ENCODE data around the gene HOXA13.

DNA sequence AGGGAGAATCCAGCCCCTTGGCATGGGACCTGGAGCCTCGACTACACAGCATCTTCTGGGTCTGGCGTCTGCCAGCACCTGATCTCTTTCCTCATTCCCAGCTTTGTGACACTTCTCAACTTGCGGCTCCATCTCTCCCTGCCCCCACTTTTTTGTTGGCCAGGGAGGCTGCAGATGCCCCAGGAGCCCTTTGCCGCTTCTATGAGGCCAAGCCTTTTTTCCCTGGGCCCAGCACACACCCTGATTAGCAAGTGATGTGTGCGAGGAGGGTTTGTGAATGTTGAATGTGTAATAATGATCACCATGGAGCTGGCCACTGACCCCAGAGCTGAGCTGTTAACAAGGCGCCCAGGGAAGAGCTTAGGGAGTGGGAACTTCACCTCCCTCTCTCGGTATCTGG is 47.1 kb upstream of the HOXA13 start:
- TF ChIP-seq, protein P1, sequence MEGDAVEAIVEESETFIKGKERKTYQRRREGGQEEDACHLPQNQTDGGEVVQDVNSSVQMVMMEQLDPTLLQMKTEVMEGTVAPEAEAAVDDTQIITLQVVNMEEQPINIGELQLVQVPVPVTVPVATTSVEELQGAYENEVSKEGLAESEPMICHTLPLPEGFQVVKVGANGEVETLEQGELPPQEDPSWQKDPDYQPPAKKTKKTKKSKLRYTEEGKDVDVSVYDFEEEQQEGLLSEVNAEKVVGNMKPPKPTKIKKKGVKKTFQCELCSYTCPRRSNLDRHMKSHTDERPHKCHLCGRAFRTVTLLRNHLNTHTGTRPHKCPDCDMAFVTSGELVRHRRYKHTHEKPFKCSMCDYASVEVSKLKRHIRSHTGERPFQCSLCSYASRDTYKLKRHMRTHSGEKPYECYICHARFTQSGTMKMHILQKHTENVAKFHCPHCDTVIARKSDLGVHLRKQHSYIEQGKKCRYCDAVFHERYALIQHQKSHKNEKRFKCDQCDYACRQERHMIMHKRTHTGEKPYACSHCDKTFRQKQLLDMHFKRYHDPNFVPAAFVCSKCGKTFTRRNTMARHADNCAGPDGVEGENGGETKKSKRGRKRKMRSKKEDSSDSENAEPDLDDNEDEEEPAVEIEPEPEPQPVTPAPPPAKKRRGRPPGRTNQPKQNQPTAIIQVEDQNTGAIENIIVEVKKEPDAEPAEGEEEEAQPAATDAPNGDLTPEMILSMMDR (IDR thresholded peaks at IDR 0.05; ENCODE audit: poor library complexity): no peak
- TF ChIP-seq EZH2phosphoT487 (IDR thresholded peaks at IDR 0.05; ENCODE audit: low read depth, severe bottlenecking, unreplicated experiment): no peak
- no peak for TF ChIP-seq EZH2 (IDR thresholded peaks at IDR 0.05; ENCODE audit: borderline replicate concordance)

Data from hepatocyte (in vitro differentiated cells).